HG03520 (cell line): Measurements from ENCODE around the gene WNK2.

Source experiments
- ATAC-seq: cut with Tn5 transposase; IDR thresholded peaks from one replicate; pipeline ENCODE4 v1.9.1; 2021; ENCODE audit warnings: mild to moderate bottlenecking, moderate library complexity; ENCODE audit not compliant: unreplicated experiment

WNK2 gene

GRCh38 chr9:93212409-93212808 lies 28.5 kb downstream of the WNK2 start:
- ATAC-seq: no peak

GRCh38 chr9:93216073-93216365 lies 32.1 kb downstream of the WNK2 start:
- ATAC-seq: no peak

GRCh38 chr9:93217706-93218105 lies 33.8 kb downstream of the WNK2 start:
- ATAC-seq: no peak

- no peak for ATAC-seq
Measured at GRCh38 chr9:93218161-93218560, 34.2 kb downstream of the WNK2 start.

GRCh38 chr9:93218671-93219420 lies 34.9 kb downstream of the WNK2 start:
- ATAC-seq: no peak

GRCh38 chr9:93219692-93220091 lies 35.8 kb downstream of the WNK2 start:
- no peak for ATAC-seq

- ATAC-seq: no peak
Measured at GRCh38 chr9:93220627-93221026, 36.7 kb downstream of the WNK2 start.

- ATAC-seq: no peak
Measured at GRCh38 chr9:93221044-93221443, 37.1 kb downstream of the WNK2 start.

- no peak for ATAC-seq
Measured at GRCh38 chr9:93222890-93223259, 38.9 kb downstream of the WNK2 start.

- ATAC-seq: no peak
Measured at GRCh38 chr9:93223260-93224180, 39.6 kb downstream of the WNK2 start.

GRCh38 chr9:93224591-93224990 lies 40.7 kb downstream of the WNK2 start:
- no peak for ATAC-seq

GRCh38 chr9:93225417-93225816 lies 41.5 kb downstream of the WNK2 start:
- no peak for ATAC-seq

GRCh38 chr9:93225892-93226291 lies 42.0 kb downstream of the WNK2 start:
- ATAC-seq: no peak

GRCh38 chr9:93226819-93227218 lies 42.9 kb downstream of the WNK2 start:
- ATAC-seq: no peak

GRCh38 chr9:93228030-93228429 lies 44.1 kb downstream of the WNK2 start:
- no peak for ATAC-seq

- no peak for ATAC-seq
Measured at GRCh38 chr9:93228453-93228852, 44.5 kb downstream of the WNK2 start.

GRCh38 chr9:93229636-93230035 lies 45.7 kb downstream of the WNK2 start:
- ATAC-seq: no peak

GRCh38 chr9:93230185-93230584 lies 46.2 kb downstream of the WNK2 start:
- ATAC-seq: no peak

GRCh38 chr9:93230601-93231000 lies 46.7 kb downstream of the WNK2 start:
- ATAC-seq: no peak

GRCh38 chr9:93231121-93231694 lies 47.3 kb downstream of the WNK2 start:
- ATAC-seq: no peak

GRCh38 chr9:93231716-93232115 lies 47.8 kb downstream of the WNK2 start:
- ATAC-seq: no peak

- ATAC-seq: no peak
Measured at GRCh38 chr9:93232388-93232960, 48.5 kb downstream of the WNK2 start.
